Epithelial cell of esophagus (primary cell): Measurements from ENCODE around the gene PPP1R2C.

Experiments
- DNase-seq: peaks from one replicate; pipeline ENCODE4 v3.0.0; 2010; ENCODE audit warnings: low read depth
- H3K4me3 ChIP-seq: 2 replicates; pipeline ENCODE4 v1.5.1; 2011; ENCODE audit warnings: mild to moderate bottlenecking, low read length, control low read depth
- TF ChIP-seq, protein P1 (sequence below): IDR thresholded peaks from 2 replicates; pipeline ENCODE4 v1.5.1; 2011; ENCODE audit warnings: low read depth, mild to moderate bottlenecking, low read length, control low read depth, inconsistent platforms; ENCODE audit not compliant: insufficient read depth; ENCODE audit errors: missing control alignments

Gene PPP1R2C

DNA sequence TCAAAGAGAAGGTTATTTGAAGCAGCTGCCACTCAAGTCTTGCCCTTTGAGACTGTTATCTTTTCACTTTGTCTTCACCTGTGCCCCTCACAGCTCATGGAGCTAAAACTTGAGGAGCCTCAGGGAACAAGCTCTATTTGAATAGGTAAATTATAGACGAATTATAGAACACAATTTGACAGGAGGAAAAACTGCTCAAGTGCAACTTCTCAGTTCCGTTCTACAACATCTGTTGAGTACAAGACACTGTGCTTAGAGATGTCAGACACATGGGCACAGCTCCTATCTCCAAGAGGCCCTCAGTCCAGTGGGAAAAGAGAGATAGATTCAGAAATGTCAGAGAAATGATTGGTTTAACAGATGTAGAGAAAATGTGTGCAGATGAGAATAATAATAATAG lies 5.1 kb downstream of the PPP1R2C start:
- no peak for DNase-seq
- TF ChIP-seq, protein P1, sequence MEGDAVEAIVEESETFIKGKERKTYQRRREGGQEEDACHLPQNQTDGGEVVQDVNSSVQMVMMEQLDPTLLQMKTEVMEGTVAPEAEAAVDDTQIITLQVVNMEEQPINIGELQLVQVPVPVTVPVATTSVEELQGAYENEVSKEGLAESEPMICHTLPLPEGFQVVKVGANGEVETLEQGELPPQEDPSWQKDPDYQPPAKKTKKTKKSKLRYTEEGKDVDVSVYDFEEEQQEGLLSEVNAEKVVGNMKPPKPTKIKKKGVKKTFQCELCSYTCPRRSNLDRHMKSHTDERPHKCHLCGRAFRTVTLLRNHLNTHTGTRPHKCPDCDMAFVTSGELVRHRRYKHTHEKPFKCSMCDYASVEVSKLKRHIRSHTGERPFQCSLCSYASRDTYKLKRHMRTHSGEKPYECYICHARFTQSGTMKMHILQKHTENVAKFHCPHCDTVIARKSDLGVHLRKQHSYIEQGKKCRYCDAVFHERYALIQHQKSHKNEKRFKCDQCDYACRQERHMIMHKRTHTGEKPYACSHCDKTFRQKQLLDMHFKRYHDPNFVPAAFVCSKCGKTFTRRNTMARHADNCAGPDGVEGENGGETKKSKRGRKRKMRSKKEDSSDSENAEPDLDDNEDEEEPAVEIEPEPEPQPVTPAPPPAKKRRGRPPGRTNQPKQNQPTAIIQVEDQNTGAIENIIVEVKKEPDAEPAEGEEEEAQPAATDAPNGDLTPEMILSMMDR: no peak
- no peak overlapping the region for H3K4me3 ChIP-seq

DNA sequence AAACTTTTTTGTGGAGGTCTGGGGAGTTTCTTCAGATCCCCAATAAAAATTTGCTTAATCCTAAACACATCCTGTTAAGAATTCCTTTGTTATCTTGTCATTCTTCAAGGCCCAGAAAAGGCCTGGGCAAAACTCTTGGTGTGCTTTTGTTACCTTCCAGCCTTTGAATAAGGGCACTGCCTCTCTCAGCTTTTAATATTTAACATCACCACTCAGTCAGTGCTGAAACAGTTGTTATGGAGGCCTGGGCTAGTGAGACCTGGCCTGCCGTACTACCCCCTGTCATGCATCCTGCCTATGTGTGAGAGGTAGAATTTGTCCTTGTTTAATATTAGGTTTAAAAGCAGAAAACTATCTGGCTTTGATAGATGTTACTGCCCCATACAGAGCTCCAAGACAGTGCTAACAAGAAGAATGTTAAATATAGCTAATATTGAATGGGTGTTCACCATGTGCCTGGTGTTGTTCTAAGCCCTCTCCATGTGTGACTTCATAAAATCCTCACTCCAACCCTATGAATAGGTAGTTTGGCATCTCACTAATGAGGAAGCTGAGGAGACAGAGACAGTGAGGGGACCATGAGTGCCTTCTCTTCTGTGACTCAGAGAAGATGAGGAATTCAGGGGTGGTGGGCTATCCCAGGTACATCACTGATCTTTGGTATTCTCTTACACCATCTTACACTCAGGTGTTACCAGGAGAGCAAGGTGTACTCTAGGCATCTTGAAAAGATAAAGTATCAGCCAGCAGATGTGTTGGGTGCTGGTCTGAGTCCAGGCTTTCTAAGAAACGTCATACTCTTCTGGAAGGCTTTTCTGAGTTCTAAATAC lies 6.2 kb downstream of the PPP1R2C start:
- no peak overlapping the region for H3K4me3 ChIP-seq
- no peak for DNase-seq
- TF ChIP-seq, protein P1: no peak

DNA sequence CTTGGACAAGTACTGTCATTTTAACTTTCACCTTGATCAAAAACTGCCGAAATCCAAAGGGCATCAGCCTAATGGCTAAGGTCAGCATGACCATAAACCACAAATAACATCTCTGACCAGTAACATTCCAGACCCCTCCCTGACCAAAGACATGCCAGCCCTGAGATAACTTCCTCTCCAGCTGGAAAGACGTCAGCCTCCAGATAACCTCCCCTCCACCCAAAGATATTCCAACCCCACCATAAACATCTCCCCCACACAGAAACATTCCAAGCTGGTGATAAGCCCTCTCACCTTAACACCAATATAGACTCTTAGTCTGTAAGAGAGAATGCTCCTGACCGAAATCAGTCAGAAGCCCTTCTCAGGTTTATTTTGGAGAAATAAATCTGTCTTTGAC lies 7.4 kb downstream of the PPP1R2C start:
- TF ChIP-seq, protein P1: no peak
- DNase-seq: no peak
- no peak overlapping the region for H3K4me3 ChIP-seq

DNA sequence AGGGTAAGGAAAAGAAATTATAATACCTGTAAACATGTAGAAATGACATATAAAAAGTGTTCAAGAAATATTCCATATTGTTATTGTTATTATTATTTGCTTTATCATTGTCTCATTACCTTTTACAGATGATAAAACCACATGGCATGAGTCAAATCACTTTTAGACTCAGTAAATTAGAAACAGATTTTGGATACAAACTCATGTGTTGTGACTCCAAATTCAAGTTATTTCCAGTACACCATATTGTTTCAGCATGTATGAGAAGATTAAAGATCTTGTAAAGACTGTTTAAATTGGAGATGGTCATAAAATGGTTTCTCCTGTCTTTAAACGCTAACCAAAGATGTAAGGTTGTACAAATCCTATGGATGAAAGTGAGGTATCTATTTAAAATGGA lies 18.1 kb downstream of the PPP1R2C start:
- no peak for DNase-seq
- no peak overlapping the region for H3K4me3 ChIP-seq
- TF ChIP-seq, protein P1: no peak

DNA sequence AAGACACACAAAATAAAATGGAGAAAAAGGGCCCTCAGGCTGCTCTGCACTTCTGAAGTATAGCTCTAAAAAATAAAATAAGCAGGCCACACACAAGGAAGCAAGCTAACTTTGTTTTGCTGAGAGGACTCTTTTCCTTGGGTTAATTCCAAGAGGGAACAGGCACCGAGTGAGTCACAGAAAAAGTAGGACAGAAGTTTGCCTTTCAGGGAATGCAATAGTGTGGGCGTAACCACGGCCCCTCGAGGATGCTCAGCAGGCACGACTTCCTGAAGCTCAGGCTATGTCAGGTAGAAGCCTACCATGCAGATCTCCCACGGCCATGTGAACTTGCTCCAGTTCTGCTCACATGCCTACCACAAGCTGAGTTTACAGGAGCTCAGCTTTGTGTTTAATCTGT lies 22.1 kb downstream of the PPP1R2C start:
- peak; percentile 58 for DNase-seq

DNA sequence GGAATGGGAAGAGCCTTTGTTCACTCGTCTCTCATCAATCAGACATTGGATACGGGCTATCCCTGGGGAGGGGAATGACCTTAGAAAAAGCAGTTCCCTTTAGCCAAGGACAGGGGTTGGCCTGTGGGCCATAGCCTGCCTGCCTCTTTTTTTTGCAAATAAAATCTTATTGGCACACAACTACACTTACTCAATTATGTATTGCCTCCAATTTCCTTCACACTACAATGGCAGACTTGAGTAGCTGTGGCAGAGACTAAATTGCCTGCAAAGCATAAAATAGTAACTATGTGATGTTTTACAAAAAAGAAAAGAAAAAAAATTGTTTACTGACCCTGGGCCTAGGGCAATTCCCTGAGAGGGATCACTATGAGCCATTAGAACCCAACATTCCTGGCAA lies 23.4 kb downstream of the PPP1R2C start:
- TF ChIP-seq, protein P1: no peak
- H3K4me3 ChIP-seq: no peak overlapping the region
- DNase-seq: no peak

More for the DNA sequence above, 22.1 kb downstream of the PPP1R2C start:
- TF ChIP-seq, protein P1: no peak
- no peak overlapping the region for H3K4me3 ChIP-seq

DNA sequence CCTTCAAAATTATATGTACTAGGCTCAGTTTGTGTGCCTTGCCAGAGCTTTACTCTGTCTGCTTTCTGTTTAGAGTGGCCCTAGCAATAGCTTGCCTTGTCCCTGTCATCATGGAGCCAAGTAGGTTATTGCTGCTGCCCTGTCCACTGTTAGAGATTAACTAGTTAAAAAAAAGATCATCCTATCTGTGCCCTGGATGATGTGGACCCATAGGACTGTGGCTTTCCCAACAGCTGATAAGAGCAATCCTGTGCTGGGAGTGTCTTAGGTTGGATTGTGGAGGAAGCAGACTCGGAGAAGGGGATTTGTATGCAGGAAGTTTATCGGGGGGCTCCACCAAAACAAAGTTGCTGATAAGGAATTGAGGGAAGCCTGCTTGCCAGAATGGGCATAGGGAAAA lies 23.8 kb downstream of the PPP1R2C start:
- DNase-seq: no peak

More for the DNA sequence above, 23.8 kb downstream of the PPP1R2C start:
- TF ChIP-seq, protein P1: no peak
- H3K4me3 ChIP-seq: no peak overlapping the region
